Superior temporal gyrus (tissue), 1 donor: ENCODE measurements around the gene PSMF1.
"Not testable (repeated sequence)": the region's sequence is repeated elsewhere in the genome, so short reads cannot be mapped to it uniquely, and the experiment has no call there.

Experiments
- DNase-seq: peaks from one replicate; pipeline ENCODE4 v3.0.0-alpha.2; 2016; ENCODE audit errors: extremely low spot score

PSMF1 gene

DNA sequence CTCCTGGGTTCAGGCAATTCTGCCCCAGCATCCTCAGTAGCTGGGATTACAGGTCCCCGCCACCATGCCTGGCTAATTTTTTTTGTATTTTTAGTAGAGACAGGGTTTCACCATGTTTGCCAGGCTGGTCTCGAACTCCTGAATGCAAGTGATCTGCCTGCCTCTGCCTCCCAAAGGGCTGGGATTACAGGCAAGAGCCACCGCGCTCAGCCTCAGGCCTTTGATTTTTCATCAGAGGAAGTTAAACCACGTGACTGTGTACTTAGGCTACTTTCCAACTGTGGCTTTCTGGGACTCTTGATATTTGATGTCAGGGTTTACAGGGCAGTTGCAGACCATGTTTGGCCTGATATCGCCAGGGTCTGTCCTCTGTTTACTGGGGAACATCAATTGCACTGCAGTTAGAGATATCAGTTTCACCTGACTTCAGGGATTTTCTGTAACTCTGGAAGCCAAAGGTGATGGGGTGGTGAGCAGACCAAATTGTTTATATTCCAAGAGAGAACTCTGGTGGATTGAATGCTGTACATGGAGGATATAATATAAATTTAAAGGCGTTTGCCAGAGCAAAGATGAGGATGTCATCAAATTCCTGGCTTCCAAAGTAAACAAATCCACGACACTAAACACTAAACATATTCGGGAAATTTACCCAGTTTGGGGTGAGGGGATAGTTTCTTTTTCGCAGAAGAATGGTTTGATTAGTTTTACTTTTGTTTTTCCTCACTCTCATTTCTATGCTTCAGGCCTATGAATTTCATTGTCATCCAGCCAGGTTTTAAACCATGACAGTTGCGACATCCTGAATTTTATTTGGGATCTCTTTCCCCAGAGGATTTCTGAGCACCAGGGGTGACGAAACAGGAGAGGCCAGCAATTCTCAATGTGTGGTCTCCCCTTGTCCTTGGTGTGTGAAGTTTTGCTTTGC lies 4.2 kb downstream of the PSMF1 start:
- peak; percentile 19 for DNase-seq

DNA sequence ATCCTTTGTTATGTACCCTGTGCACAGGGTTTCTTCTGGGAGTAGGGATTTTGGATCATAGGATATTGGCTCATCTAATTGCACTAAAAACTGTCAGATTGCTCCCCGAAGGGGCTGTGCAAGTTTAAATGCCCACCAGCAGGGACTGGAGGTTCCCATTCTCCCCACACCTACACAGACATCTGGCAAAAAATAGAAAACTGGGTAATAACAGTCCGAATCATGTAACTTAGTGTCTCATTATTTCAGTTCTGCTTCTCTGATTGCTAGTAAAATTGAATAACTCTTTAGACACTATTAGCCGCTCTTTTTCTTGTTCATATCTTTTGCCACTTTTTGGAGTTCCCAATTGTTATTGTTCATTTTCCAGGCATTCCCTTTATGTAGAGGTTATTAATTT lies 5.3 kb downstream of the PSMF1 start:
- no peak for DNase-seq

DNA sequence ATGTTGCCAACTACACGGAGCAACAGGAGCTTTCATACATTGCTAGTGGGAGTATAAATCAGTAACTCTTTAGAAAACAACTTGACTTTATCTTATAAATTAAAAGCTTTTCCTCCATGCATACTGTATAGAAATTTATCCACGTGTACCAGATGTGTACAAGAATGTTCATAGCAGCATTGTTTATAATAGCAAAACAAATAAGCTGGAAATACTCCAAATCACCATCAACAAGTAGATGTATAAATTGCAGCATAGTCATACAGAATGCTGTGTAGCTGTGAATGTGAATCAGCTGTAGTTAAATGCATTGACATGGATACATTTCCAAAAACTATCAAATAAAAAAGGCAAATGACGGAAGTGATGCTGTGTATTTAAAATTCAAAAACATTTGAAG lies 6.0 kb downstream of the PSMF1 start:
- no peak for DNase-seq

DNA sequence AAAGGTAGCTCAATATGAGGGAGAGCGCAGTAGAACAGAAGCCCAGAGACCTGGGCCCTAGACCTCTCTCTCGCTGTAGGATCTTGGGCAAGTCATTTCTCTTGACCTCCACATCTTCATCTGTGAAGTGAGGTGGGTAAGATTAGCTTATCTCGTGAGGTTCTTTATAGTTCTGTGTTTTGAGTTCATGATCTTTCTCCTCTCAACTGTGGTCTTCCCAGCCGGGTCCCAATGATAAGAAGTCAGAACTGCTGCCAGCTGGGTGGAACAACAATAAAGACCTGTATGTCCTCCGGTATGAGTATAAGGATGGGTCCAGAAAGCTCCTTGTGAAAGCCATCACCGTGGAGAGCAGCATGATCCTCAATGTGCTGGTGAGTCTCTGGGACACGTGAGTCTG lies 6.9 kb downstream of the PSMF1 start:
- DNase-seq = no peak

DNA sequence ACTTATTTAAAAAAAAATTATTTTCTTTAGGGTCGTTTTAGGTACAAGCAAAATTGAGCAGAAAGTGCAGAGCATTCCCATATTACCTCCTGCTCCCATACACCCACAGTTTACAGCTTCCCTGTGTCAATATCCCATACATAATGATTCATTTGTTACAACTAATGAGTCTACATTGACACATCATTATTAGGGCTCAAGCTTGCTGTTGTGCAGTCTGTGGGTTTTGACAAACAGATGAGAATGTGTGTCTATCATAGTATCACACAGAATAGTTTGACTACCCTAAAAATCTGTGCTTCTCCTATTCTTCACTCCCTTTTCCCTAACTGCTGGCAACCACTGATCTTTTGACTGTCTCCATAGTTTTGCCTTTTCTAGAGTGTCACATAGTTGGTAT lies 9.4 kb downstream of the PSMF1 start:
- DNase-seq = no peak

DNA sequence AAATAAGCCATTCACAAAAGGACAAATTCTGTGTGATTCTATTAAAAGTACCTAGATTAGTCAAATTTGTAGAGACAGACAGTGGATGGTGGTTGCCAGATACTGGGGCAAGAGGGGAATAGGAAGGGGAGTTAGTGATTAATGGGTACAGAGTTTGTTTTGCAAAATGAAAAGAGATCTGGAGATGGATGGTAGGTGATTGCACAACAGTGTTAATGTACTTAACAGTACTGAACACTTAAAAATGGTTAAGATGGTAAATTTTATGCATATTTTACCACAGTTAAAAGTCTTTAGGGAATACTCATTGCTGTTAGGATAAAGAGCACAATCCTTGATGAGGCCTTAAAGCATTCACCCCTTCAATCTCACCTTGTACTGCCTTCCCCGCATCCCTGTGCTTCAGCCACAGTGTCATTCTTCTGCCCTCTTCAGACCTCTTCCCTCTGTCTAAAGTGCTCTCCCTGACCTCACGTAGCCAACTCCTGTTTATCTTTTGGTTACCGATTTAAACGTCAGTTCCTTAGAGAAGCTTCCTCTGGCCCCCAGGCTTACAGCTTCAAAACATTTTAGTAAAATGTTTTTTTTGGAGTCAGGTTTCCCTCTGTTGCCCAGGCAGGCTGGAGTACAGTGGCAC lies 11.8 kb downstream of the PSMF1 start:
- DNase-seq = no peak

DNA sequence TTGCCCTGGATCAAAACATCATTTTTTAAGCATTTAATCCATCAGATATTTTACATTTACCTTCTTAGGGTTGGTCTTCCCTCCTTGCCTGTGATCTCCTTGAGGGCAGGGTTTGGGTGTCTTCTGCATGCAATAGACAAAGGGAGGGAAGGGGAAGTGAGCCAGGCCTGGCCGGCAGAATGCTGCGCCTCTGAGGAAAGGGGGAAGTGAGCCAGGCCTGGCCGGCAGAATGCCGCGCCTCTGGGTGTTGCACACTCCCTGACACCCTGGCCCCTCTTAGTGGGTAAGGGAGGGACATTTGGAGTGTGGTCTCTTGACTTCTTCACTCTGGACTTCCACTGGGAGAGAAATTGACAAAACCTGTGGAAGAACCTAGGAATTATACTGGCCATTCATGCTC lies 12.4 kb downstream of the PSMF1 start:
- DNase-seq = no peak

DNA sequence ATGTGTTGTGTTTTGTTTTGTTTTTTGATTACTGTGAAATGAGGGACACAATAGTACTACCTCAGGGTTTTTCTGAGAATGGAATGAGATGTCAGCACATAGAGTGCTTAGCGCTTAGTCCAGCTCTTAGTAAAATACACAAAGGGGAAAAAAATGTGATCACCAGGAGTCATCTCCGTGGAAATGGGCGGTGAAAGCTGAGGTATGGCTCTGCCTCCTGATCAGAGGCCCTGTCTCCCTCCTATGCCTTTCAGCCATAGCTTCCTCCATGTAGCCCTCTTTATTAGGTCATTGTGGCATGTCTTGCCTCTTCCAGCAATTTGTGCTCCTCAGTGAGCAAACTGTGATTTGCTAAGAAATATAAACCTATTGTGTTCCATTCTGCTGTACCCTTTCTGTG lies 13.0 kb downstream of the PSMF1 start:
- DNase-seq = no peak

DNA sequence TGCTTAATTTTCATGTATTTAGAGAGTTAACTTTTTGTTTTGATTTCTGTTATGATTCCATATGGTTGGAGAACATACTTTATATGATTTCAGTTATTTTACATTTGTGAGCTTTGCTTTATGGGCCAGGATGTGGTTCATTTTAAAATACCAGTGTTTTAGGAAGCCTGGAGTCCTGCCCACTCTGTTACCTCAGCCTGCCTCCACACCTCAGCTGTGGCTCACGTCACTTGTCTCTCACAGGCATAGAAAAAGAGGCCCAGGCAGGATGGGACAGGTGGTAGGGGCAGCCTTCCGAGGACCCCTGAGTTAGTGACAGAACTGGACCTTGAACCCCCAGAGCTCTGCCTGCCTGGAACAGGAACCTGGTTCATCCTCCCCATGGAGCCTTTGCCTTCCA lies 16.0 kb downstream of the PSMF1 start:
- DNase-seq = no peak

DNA sequence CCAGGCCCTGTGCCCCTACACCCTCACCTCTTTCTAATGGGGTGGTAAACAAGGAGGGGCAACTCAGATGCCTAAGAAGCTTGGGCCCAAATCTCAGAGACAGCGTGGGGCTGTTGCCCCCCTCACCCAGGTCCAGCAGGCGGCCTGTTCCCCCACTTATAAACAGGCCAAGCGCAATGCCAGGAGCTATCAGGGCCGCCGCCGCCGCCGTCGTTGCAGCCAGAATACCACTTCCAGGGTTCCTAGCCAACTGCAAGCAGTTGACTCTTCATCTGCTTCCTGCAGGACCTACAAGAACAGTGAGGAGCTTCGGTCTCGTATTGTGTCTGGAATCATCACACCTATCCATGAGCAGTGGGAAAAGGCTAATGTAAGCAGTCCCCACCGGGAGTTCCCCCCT lies 16.4 kb downstream of the PSMF1 start:
- no peak for DNase-seq

DNA sequence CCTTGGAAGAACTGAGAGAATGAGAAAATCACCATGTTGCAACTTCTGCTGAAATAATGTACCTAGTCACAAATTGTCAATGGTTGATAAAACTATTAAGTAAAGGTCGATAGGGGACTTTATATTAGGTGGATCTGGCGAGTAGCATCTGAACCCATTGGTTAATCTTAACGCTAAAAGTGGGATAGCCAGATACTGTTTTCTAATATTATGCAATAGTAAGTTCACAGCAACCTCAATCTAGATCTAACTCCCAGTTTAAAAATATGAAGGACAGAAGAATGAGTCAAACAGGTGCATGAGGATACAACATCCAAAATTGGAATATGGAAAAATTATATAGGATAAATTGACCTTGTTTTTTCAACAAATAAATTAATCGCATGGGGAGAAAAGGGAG lies 18.8 kb downstream of the PSMF1 start:
- DNase-seq = no peak

DNA sequence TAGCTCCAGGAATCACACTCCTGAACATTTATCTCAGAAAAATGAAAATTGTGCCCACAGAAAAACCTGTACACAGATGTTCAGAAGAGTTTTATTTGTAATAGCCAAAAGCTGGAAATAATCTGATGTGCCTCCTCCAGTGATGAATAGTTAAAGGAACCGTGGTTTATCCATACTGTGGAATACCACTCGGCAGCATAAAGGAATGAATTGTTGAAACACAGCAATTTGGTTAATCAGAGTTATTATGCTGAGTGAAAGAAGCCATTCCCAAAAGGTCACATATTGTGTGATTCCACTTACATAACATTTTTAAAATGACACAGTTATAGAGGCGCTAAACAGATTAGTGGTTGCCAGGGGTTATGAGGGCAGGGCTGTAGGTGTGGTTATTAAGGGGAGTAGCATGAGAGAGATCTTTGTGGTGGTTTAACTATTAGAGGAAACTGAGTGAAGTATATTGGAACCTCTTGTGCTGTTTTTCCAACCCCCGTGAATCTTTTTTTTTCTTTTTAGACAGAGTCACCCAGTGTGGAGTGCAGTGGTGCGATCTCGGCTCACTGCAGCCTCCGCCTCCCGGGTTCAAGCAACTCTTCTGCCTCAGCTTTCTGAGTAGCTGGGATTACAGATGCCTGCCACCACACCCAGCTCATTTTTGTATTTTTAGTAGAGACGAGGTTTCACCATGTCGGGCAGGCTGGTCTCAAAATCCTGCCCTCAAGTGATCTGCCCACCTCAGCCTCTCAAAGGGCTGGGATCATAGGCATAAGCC lies 26.2 kb downstream of the PSMF1 start:
- no peak for DNase-seq

DNA sequence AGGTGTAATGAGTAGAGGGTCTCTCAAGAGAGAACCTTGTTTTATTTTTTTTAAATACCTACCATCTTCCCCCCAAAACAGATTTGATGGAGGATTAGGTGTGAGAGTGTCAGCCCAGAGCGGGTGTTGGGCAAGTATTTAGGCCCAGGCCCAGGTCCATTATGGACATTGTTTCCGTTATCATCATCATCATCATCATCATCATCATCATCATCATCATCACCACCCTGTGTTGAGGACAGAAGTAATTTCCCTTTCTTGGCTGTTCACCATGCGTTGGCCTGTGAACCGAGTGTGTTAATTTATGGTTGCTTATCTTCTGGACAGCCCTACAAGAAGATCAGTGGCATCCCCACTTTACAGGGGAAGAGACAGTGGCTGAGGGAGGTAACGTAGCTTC lies 28.6 kb downstream of the PSMF1 start:
- no peak for DNase-seq

DNA sequence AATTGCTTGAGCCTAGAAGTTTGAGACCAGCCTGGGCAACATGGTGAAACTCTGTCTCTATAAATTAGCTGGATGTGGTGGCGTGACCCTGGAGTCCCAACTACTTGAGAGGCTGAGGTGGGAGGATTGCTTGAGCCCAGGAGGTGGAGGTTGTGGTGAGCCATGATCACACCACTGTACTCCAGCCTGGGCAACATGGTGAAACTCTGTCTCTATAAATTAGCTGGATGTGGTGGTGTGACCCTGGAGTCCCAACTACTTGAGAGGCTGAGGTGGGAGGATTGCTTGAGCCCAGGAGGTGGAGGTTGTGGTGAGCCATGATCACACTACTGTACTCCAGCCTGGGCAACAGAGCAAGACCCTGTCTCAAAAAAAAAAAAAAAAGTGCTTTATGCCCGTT lies 31.4 kb downstream of the PSMF1 start:
- DNase-seq = not testable (repeated sequence)

DNA sequence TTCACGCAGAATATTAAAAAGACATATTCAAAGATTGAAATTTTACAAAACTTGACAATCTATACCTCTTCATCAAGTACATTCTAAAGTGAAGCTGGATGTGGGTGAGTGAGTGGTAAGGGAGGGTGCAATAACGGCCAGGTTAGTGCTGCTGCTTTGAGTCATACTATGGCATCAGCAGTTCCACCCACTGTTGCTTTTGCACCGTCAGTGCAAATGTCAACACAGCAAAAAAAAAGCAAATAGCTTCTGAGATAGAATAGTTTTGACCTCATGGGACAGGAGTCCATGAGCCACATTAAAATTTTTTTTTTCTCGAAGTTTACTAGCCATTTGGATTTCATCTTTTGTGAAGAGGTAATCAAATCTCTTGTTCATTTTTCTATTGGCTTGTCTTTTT lies 31.8 kb downstream of the PSMF1 start:
- DNase-seq = no peak

DNA sequence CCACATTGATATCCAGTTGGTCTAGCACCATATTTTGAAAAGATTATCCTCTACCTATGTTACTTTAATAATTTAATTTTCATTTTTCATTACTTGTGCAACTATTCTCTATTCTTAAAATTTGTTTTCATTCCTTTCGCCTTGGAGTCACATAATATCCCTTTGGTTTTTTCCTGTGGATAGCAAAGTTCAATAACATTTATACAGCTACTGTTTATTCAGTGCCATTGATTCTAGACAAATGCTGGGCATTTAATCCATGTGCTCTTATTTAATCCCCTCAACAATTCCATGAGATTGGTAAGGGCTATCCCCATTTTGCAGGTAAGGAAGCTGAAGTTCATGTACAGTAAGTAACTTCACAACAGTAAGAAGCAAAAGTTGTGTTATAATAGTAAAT lies 32.6 kb downstream of the PSMF1 start:
- DNase-seq = no peak

DNA sequence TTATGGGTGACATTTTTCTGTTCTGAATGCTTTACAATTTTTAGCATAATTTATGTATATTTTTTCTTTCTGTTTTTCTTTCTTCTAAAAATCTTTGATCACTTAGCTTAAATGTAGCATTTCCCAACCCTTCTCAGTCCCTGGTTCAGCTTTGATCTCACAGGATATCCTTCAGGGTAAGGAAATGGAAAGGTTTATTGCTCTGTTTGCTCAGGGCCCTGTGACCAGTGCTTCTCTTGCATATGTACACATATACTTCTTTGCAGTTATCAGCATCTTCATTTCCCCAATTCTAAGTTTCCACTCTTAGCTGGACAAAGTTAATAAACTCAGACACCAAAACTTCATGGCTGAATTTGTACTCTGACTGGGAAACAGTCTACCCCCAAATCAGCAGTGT lies 35.8 kb downstream of the PSMF1 start:
- DNase-seq = no peak

DNA sequence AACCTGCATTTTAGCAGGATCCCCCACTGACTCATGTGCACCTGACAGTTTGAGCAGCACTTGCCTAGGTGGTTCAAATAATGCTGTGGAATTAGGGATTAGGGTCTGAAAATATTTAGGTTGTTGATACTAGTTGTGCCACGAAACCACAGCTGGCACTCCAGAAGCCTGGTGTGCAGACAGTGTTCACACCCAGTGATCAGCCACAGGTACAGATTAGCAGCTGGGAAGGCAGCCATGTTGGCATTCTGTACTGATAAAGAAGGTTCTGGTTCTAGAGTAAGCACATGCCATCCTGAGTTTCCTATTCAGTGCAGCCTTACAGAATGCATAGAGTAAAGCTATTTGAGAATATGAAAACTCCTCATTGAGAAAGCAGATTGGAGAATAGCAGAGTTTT lies 36.3 kb downstream of the PSMF1 start:
- no peak for DNase-seq

DNA sequence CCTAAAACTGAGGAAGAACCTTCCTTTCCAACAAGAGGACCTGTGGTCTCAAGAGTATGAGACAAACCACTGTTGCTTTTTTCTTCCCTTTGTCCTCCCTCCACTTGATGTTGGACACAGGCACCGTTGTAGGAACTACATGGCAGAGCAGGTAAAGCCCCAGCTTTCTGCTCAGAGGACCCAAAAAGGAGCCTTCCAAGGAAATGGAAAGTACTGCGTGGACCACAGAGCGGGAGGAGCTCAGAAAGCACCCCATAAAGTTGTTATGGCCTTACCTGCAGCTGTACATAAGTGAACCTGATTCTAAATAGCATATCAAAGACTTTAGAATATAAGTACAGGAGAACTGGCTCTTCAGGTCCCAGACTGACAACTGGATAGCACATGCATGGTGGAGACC lies 36.9 kb downstream of the PSMF1 start:
- DNase-seq = no peak

DNA sequence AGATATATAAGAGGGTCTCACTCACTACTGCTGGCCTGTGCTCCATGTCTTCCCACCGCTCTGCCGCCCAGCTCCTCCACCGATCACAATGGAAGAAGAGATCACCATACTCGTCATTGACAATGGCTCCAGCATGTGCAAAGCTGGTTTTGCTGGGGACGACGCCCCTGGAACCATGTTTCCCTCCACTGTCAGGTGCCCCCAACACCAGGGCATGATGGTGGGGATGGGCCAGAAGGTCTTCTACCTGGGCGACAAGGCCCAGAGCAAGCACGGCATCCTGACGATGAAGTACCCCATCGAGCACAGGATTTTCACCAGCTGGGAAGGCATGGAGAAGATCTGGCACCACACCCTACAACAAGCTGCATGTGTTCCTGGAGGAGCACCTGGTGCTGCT lies 42.1 kb downstream of the PSMF1 start:
- DNase-seq = no peak

DNA sequence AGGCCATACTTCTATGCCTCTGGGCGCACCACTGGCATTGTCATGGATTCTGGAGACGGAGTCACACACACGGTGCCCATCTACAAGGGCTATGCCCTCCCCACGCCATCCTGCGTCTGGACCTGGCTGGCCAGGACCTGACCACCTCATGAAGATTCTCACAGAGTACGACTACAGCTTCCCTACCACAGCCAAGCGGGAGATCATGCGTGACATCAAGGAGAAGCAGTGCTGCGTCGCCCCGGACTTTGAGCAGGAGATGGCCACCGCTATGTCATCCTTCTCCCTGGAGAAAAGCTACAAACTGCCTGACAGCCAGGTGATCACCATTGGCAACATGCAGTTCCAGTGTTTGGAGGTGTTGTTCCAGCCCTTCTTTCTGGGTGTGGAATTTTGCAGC lies 42.6 kb downstream of the PSMF1 start:
- no peak for DNase-seq

DNA sequence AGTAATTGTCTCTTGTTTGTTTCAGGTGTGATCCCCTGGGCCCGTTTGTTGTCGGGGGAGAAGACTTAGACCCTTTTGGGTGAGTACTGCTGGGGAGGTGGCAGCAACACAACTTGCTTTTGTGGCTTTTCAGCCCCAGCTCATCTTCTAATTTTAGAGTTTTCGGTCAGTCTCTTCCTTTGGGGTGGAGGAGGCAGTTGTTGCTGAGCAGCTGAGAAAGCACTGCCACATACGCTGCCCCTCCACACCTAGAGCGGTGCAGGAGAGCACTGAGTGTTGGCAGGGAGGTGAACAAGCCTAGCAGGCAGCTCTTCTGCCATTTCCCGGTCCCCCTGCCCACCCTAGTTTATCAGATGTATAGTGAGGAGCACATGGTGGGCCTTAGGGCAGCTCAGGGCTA lies 44.7 kb downstream of the PSMF1 start:
- no peak for DNase-seq

DNA sequence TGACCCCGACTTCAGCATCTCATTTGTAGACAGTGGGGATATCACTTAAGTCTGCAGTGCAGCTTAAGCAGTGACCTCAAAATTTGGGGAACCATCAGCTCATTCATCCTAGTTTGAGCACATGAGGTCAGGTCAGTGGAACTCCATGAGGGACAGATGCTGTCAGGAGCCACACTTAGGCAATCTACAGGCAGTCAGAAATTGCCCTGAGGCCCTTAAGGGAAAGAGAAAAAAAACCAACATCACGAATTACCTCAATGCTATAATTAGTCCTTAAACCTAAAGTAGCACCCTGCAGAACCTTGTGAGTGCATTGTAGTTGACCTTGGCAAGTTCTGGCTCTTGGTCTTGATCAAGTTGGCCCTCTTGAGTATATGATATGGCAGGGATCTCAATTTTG lies 45.3 kb downstream of the PSMF1 start:
- DNase-seq = no peak
